Activated T-helper 2 cell treated with anti-CD3 and anti-CD28 coated beads, Interferon-gamma antibody, Interleukin-2, Interleukin-4, amounts not matched to agents 10 μg/mL and 5 μg/mL and 100 μg/mL, durations not matched to agents 14 hours and 24 hours and 36 hours (primary cell): ENCODE measurements around the gene ADARB1. TPM values are rescaled to one million over a fixed set of nuclear protein-coding genes. Genes with fewer than 3 reads are reported as not detected.

ENCODE experiments used
- DNase-seq: peaks from one replicate; pipeline ENCODE4 v3.0.0; 2021; ENCODE audit warnings: low spot score
- H3K27ac Mint-ChIP-seq: one replicate; pipeline ENCODE4 v1.8.0; 2021; ENCODE audit warnings: mixed read lengths
- H3K27me3 Mint-ChIP-seq: one replicate; pipeline ENCODE4 v1.8.0; 2021; ENCODE audit warnings: low read depth, mixed read lengths
- H3K36me3 Mint-ChIP-seq: one replicate; pipeline ENCODE4 v1.8.0; 2021; ENCODE audit warnings: low read depth, mixed read lengths
- H3K4me1 Mint-ChIP-seq: one replicate; pipeline ENCODE4 v1.8.0; 2021; ENCODE audit warnings: low read depth, mixed read lengths
- H3K4me3 Mint-ChIP-seq: one replicate; pipeline ENCODE4 v1.8.0; 2021; ENCODE audit warnings: low read depth, mild to moderate bottlenecking, moderate library complexity, mixed read lengths
- H3K9me3 Mint-ChIP-seq: one replicate; pipeline ENCODE4 v1.8.0; 2021; ENCODE audit warnings: mixed read lengths
- intact Hi-C: fragments of 100-400 bp; cut with micrococcal nuclease; formaldehyde crosslinking; loops from one replicate; pipeline ENCODE4 v1.15.1; 2023
- total RNA-seq: library from RNA; stranded (reverse); gene quantifications from 2 replicates; pipeline ENCODE4 v1.2.3, GENCODE V29; 2022

The ADARB1 gene
- total RNA-seq, 1 donor from 2014 or later: 25.8 TPM

GRCh38 chr21:45054227-45054926 is 20.0 kb upstream of the ADARB1 start:
- Mint-ChIP-seq H3K27ac (no peak overlapping the region), H3K4me3 (no peak overlapping the region), H3K9me3 (no peaks in the 10 kb centered on the region), H3K36me3 (no peaks in the 10 kb centered on the region), H3K4me1 (no peaks in the 10 kb centered on the region), H3K27me3 (peaks cover 22% of the 10 kb centered on the region)
- no peak for DNase-seq
- intact Hi-C loops: no loop called here

- no peaks in the 10 kb centered on the region for H3K4me1 Mint-ChIP-seq
- peaks cover 17% of the 10 kb centered on the region for H3K27me3 Mint-ChIP-seq
- no peak overlapping the region for H3K4me3 Mint-ChIP-seq
- intact Hi-C loops: no loop called here
- no peak for DNase-seq
- no peaks in the 10 kb centered on the region for H3K36me3 Mint-ChIP-seq
- H3K9me3 Mint-ChIP-seq: no peaks in the 10 kb centered on the region
- H3K27ac Mint-ChIP-seq: no peak overlapping the region
Observed at GRCh38 chr21:45054927-45055612, 19.3 kb upstream of the ADARB1 start.

GRCh38 chr21:45055861-45056260 is 18.5 kb upstream of the ADARB1 start:
- intact Hi-C loops: no loop called here
- DNase-seq: no peak
- H3K27me3 Mint-ChIP-seq: peaks cover 15% of the 10 kb centered on the region
- no peak overlapping the region for H3K4me3 Mint-ChIP-seq
- no peak overlapping the region for H3K27ac Mint-ChIP-seq
- no peaks in the 10 kb centered on the region for H3K9me3 Mint-ChIP-seq
- H3K36me3 Mint-ChIP-seq: no peaks in the 10 kb centered on the region
- no peaks in the 10 kb centered on the region for H3K4me1 Mint-ChIP-seq

- no peaks in the 10 kb centered on the region for H3K9me3 Mint-ChIP-seq
- H3K27ac Mint-ChIP-seq: no peak overlapping the region
- H3K27me3 Mint-ChIP-seq: peaks cover 18% of the 10 kb centered on the region
- intact Hi-C loops: no loop called here
- DNase-seq: no peak
- no peaks in the 10 kb centered on the region for H3K36me3 Mint-ChIP-seq
- no peaks in the 10 kb centered on the region for H3K4me1 Mint-ChIP-seq
- H3K4me3 Mint-ChIP-seq: no peak overlapping the region
Observed at GRCh38 chr21:45056296-45056904, 18.0 kb upstream of the ADARB1 start.

GRCh38 chr21:45056917-45057560 is 17.3 kb upstream of the ADARB1 start:
- no peaks in the 10 kb centered on the region for H3K4me1 Mint-ChIP-seq
- intact Hi-C loops: no loop called here
- H3K9me3 Mint-ChIP-seq: no peaks in the 10 kb centered on the region
- H3K36me3 Mint-ChIP-seq: no peaks in the 10 kb centered on the region
- no peak for DNase-seq
- H3K27me3 Mint-ChIP-seq: peaks cover 19% of the 10 kb centered on the region
- H3K27ac Mint-ChIP-seq: no peak overlapping the region
- no peak overlapping the region for H3K4me3 Mint-ChIP-seq

- Mint-ChIP-seq H3K4me1 (no peaks in the 10 kb centered on the region), H3K9me3 (no peaks in the 10 kb centered on the region), H3K36me3 (no peaks in the 10 kb centered on the region), H3K27me3 (peaks cover 21% of the 10 kb centered on the region), H3K4me3 (no peak overlapping the region), H3K27ac (no peak overlapping the region)
- intact Hi-C loops: no loop called here
- DNase-seq: no peak
Observed at GRCh38 chr21:45057886-45058285, 16.5 kb upstream of the ADARB1 start.

GRCh38 chr21:45059121-45059520 is 15.3 kb upstream of the ADARB1 start:
- Mint-ChIP-seq H3K9me3 (no peaks in the 10 kb centered on the region), H3K27me3 (peaks cover 21% of the 10 kb centered on the region), H3K4me3 (no peak overlapping the region), H3K27ac (no peak overlapping the region), H3K36me3 (no peaks in the 10 kb centered on the region), H3K4me1 (no peaks in the 10 kb centered on the region)
- intact Hi-C loops: no loop called here
- no peak for DNase-seq

- no peak overlapping the region for H3K27ac Mint-ChIP-seq
- no peak for DNase-seq
- no peaks in the 10 kb centered on the region for H3K9me3 Mint-ChIP-seq
- no peaks in the 10 kb centered on the region for H3K4me1 Mint-ChIP-seq
- intact Hi-C loops: no loop called here
- no peak overlapping the region for H3K4me3 Mint-ChIP-seq
- no peaks in the 10 kb centered on the region for H3K36me3 Mint-ChIP-seq
- H3K27me3 Mint-ChIP-seq: peaks cover 21% of the 10 kb centered on the region
Observed at GRCh38 chr21:45060089-45060488, 14.3 kb upstream of the ADARB1 start.

- H3K36me3 Mint-ChIP-seq: no peaks in the 10 kb centered on the region
- peaks cover 21% of the 10 kb centered on the region for H3K27me3 Mint-ChIP-seq
- no peaks in the 10 kb centered on the region for H3K4me1 Mint-ChIP-seq
- no peaks in the 10 kb centered on the region for H3K9me3 Mint-ChIP-seq
- H3K4me3 Mint-ChIP-seq: no peak overlapping the region
- intact Hi-C loops: no loop called here
- no peak overlapping the region for H3K27ac Mint-ChIP-seq
- no peak for DNase-seq
Observed at GRCh38 chr21:45060675-45061311, 13.6 kb upstream of the ADARB1 start.

- no peak overlapping the region for H3K4me3 Mint-ChIP-seq
- H3K9me3 Mint-ChIP-seq: no peaks in the 10 kb centered on the region
- DNase-seq: no peak
- H3K27ac Mint-ChIP-seq: no peak overlapping the region
- intact Hi-C loops: no loop called here
- H3K4me1 Mint-ChIP-seq: no peaks in the 10 kb centered on the region
- H3K36me3 Mint-ChIP-seq: no peaks in the 10 kb centered on the region
- peaks cover 28% of the 10 kb centered on the region for H3K27me3 Mint-ChIP-seq
Observed at GRCh38 chr21:45064091-45064490, 10.3 kb upstream of the ADARB1 start.

GRCh38 chr21:45064618-45065399 is 9.6 kb upstream of the ADARB1 start:
- DNase-seq: no peak
- intact Hi-C loops: no loop called here
- Mint-ChIP-seq H3K27me3 (peaks cover 28% of the 10 kb centered on the region), H3K4me3 (no peak overlapping the region), H3K27ac (no peak overlapping the region), H3K36me3 (no peaks in the 10 kb centered on the region), H3K4me1 (no peaks in the 10 kb centered on the region), H3K9me3 (no peaks in the 10 kb centered on the region)
